NAMALWA (cell line): ENCODE measurements around the gene LDLRAD4.

Experiments
- DNase-seq: peaks from one replicate; pipeline ENCODE4 v3.0.0-alpha.2; 2015; ENCODE audit warnings: low spot score

The LDLRAD4 gene

DNA sequence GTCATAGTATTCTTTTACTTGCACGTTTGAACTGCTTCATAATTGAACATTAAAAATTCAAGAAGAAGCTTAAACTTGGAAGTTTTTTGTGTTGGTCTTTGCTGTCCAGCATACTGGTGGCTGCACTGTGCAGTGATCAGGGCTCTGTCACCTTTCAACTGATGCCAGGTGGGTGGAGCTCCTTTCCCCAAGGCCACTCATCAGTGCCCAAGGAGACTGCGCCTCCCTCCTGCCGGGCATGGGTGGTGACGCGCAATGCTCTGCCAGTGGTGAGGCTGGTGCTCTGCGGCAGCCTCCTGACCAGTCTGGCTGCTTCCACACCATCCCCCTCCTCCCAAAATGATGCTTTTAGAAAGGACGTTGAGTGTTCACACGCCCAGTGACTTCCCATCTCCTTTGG lies 16.0 kb upstream of the LDLRAD4 start:
- DNase-seq = no peak

DNA sequence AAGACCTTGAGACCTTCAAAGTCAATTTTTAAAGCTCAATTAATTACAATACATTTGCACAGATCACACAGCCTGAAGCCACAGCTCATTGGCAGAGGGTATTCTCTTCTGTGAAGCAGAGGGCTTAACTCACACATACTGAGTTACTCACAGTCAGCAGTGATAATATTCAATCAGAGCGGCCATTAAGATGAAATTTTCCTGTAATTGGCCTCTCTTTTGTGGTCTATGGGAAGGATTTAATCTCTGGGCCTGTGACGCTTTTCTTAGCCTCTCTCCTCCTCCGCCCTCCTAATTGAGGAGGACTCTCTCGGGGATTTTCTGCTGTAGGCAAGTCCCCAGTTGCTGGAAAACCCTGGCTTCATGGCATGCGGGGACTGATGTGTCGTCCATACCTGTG lies 12.3 kb upstream of the LDLRAD4 start:
- DNase-seq = no peak

DNA sequence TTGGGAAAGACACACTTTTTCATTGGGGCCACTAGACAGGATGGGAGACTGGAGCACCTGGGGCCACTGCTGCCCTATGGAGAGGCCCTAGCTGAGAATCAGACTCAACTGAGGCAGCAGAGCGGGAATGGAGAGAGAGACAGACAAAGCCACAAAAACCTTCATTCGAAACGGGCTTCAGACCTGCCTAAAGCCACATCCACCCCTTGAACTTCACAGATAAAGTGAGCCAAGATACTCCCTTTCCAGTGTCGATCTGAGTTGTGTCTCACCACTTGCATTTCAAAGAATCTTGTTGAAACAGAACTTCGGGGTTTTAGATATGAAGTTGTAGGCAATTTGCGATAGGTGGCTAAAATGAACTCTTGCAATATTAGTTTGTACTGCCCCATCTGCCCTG lies 11.3 kb upstream of the LDLRAD4 start:
- DNase-seq = no peak

DNA sequence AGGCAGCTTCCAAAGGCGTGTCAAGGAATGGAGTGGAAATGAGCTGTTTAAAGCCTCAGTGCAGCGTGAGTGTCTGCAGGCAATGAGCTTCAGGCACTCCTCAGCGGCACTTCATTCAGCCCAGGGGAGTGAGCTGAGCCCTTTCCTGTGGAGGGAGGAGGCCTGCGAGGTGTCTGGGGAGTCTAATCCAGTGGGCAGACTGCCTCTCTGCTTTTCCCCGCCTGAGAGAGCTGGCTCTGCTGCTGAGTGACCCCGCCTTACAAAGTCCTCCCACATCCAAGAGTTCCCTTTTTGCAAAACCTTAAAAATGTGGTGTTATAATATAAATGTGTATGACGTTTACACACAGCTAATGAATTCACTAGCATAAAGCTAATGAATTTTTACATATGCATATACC lies 7.0 kb upstream of the LDLRAD4 start:
- DNase-seq = no peak

DNA sequence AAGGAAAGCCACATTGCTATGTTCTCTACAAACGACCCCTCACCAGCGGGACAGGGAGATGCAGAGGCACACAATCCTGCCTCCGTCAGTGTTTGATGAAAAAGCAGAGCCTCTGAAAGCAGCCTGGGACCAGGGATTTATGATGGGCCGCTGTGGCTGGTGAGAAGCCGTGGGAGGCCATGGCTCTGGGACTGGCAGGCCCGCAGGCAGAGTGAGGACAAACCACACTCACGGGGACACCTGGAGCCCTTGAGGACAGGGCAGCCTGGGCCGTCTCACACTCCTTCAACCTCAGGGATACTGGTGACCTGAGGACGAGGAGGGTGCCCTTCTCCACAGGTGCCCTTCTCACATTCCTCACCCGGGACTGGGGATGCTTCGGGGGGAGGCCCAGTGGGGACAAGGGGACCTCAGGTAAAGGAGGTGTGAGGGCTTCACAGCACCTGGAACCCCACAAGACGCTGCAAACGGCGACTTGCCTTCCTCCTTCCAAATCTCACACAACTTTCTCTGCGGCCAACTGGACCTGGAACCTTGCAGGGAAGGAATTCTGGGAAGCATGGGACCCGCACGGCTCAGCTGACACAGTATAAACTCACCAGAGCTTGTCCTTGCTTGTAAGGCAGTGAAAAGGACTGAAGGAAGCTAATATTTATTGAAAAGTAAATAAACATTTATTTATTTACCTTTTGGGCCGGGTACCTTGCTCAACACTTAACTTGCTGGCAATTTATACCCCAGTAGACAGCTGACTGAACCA lies 5.3 kb upstream of the LDLRAD4 start:
- DNase-seq = no peak

DNA sequence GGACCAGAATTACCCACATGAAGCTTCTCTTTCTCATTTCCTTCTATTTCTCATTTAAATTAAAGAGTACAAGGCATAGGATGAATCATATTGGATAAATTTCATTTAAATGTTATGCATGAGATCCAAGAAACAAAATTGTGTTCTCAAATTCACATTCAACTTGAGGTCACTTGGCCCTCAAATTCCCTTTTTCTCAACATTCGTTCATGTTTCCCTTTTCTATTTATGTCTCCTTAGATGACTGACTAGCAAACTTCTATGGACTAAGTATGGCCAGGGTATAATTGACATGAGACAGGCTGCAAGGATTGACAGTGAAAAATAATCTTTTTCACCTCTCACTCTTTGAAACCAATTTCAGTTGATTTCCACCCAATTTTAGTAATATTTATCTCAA lies 4.0 kb upstream of the LDLRAD4 start:
- DNase-seq = no peak

DNA sequence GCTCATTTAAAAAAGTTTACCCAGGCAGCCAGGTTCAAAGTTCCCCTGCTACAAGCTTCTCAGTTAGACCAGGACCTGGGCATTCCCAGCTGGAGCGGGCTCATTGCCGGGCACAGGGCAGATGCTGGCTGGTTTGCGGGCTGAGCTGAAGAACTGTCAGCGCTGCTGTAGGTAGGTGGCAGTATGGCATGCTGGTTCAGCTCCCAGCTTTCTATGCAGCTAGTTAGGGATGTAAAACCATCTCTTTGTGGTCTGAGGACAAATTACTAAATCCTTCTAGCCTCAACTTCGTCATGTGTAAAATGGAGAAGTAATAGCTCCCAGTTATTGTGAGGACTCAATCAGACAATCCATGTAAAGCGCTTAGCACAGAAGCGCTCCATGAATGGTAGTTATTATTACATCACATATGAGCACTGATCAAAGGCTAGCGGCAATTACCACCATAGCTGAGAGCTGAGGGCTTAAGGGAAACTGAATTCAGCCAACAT lies 2.4 kb upstream of the LDLRAD4 start:
- DNase-seq = peak; percentile 36

DNA sequence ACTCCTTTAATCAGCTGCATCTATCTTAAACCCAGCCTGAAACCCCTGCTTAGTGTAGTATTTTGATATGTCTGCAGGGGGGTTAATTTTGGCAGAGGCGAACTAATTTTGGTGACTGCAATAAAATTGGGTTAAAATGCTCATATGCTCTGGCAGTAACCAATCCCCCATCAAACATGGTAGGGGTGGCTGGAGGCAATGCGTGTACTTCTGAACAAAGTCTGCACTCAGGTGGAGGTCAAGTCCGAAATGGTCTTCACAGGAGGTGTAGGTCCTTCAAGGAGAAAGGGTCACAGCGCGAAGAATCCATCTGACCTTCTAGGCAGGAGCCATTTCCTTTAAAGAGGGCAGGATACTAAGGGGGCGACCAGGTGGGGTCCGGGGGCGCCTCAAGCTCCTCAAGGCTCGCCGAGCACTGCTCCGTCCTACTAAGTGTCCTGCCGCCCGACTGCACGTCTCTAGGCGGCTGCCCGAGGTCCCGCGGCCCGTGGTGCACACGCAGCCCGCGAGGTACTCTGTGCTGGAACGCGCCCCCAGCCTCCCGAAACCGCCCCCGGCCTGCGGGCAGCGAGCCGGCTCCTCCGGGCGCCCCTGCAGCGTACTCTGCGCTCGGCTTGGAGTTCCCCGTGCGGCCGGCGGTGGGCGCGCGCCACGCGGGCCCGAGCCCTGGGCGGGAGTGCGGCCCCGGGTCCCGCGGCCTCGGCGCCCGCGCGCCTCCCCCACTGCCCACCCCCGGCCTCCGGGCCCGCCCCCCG lies 1.7 kb upstream of the LDLRAD4 start:
- DNase-seq = no peak

DNA sequence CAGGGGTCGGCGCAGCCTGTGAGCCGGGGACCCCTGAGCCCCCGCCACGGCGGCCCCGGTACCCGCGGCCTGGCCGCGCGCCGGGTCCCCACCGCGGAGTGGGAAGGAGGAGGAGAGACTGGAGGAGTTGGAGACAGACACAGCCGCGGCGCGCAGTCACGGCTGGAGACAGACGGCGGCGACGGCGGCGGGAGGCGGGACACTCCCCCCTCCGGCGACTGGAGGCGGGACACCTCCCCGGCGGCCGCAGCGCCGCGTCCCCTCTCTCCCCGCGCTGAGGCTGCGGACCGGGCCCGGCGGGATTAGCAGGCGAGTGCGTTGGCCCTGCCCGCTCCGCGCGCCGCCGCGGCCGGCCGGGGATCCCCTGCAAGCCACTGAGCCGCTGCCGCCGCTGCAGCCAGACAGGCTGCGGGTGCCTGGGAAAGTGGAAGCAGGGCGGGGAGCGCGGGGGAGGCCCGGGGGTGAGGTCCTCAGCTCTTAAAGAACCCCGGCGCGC lies 1.0 kb upstream of the LDLRAD4 start:
- no peak for DNase-seq

DNA sequence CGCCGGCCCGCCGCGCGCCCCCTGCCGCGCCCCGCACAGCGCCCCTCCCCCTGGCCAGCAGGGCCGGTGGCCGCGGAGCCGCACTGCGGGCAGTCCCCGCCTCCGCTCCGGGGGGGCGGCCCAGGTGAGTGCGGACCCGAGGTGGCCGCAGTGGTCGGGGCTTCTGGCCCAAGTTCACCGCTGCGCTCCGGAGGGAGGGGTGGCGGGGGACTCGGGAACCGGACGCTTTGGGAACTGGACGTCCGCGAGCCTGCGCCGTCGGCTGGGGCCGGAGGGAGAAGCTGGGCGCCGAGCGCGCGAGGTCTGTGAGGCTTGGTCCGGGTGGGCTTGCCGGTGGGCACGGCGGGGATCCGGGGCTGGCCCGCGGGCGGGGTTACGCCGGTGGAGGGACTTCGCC lies 591 bp upstream of the LDLRAD4 start:
- DNase-seq = no peak

DNA sequence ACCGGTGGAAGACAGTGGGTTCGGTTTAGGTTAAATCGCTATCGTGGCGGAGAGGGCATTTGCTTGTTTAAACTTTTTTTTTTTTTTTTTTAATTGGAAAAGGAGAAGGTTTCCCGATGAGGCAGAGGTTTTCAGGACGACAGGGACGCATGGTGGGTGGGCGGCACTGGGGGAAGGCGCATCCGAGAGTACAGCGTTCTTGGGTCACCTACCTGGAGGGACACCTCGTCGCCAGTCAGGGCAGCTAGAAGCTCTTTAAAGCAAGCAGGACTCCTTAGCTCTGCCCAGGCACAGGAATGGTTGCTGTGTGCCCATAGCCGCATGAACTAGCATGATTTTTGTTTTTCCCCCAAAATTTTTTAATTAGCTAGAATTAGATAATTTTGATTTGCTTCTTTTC lies 437 bp downstream of the LDLRAD4 start:
- DNase-seq = no peak

DNA sequence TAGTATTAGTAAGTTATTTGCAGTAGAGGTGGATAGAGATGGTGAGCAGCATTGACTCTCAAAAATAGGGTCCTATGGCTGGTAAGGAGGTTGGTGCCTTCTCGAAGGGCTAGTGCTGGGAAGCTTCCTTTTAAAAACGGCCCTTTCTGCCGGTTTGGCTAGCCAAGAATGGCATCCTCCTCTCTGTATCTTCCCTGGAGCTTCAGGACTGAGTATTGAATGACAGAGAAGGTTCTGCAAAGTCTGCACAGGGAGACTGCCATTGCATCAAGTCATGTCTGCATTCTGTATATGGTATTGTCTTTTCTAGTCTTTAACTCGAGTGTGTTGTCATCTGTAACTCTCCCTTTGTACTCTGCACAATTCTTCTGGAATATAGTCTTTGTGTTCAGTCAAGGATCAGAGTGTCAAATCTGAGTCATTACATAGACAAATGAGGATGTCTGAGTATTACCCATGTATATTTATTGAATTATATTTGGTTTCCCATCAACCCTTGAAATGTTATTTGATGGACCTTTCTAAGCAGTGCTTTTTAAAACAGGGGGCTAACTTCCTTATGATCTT lies 1.1 kb downstream of the LDLRAD4 start:
- no peak for DNase-seq

DNA sequence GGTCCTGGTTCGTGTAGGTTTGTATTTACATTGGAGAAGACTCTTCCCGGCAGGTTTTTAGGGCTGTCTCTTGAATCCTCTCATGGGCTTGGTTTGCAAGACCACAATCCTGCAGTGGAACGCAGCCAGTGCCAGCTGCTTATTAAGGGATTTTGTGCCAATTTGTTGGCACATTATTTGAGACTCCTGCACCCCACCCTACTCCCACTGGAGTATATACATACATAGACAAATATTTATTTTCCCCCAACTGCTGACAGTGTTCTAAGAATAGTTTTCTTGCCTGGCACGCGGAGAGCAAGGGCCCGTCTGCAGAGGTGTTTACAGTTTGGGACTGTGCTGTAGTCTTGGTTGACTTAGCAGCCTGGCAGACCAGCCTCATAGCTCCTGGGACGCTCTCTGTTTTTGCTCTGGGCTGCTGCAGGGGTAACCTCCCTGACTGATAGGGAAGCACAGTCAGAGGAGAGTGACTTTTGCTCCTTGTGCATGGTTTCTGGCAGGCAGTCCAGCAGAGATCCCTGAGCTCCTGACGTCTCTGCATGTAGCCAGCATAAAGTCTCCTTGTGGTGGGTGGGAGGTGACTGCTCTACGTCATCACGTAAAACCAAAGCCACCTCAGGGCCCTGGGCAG lies 1.9 kb downstream of the LDLRAD4 start:
- DNase-seq = no peak

DNA sequence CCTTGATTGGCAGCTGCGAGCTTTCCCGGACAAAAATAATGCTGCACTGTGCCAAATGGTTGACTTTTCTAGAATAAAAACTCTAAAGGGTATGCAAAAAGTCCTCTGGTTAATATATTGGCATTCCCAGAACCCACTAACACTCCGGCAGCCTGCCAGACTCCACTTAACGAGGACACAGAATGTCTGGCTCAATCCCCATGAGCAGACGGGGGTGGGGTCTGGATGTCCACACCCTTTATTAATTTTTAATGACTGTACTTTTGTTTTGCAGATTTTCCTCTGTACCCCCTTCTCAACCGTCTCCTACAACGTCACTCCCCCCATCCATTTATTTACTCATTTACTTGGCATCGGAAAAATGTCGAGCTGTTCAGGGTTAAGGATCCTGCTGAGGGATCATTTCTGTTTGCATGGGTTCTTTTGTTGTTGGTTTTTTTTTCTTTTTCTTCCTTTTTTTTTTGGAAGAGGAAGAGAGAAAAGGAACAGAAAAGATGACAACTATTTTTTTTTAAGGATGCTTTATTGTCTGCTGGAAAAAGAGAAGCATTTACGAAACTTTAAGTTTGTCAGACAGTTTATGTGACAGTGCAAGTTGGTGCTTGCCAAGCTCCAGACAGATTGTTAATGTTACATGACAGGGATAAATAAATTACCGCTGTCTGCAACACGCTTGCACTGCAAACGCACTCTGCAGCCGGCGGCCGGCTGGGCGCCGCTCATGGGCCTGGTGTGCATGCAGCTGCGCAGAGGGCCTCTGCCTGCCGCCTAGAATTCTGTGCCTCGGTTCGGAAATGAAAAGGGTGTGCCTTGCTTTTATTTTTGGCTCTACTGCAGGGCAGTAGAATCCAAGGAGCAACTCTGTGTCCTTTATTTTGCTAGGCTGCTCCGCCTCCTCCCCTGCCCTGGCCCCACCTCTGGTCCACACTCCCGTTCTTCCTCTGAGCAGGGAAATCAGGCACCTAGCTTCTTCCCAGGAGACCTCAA lies 3.6 kb downstream of the LDLRAD4 start:
- DNase-seq = no peak

DNA sequence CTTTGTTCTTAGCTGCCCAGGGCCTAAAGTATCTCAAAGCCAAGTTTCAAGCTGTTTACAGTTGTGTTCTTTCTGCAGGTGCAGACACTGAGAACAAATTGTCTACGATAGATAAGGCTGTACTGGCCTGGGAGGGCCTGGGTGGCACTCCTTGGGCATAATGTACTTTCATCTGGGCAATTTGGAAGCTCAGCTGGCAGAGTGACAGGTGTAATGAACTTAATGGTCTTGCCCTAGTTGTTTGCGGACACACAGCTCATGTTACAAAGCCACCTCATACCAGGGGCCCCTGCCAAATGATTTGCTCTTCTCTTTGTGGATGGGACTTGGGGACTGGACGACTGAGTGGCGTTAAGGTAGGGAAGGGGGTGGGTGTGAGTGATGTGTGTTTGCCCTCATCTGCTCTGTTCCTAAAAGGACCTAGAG lies 4.3 kb downstream of the LDLRAD4 start:
- no peak for DNase-seq

DNA sequence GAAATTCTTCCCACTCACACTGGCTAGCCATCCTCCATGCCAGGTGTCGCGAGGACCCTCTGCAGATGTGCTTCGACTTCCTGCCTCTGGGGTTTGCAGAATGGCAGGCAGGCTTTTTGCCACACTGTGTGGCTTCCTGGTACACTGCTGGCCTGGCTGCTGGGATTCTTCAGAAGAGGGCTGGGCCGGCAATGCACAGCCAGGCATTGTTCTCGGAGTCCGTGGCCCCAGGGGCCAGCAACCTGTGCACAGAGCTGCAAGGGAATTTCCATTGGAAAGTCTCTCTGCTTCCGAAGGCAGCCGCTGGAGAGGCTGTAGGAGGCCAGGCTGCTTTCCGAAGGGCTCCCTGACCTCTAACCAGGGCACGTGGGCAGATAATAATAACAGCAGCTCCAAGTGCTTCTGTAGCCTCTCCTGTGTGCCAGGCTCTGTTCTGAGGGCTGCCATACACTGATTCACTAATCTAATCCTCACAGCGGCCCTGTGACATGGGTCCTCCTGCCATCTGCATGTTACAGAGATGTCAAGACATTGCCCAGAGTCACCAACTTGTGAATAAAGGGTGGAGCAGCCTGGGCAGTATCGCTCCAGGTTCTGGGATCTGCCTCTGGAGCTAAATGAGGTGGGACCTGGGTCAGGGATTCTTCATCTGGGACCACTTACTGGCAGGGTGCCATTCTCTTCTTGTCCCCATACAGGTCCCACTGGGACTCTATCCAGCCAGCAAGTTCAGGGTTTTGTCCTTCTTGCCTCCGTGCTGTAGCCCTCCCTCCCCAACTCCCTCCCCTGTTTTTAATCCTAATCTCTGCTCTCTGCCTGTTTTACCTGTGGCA lies 5.0 kb downstream of the LDLRAD4 start:
- no peak for DNase-seq

DNA sequence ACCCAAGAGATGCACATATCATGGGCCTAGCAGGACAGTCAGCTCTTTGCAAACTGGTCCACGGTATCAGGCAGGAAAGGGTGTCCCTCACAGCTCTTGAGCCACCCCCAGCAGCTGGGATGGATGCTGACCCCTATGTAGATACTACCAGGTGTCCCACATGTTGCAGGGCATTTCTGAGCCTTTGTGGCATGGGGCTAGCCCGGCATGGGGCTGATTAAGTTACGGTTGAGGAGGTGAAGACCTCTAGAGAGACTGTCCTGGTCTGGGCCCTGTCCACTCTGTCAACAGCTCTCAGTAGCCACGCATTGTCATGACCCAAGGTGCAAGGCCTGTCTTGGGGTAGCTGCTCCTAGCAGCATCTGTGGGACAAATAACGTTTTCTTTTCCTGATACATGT lies 6.7 kb downstream of the LDLRAD4 start:
- DNase-seq = no peak

DNA sequence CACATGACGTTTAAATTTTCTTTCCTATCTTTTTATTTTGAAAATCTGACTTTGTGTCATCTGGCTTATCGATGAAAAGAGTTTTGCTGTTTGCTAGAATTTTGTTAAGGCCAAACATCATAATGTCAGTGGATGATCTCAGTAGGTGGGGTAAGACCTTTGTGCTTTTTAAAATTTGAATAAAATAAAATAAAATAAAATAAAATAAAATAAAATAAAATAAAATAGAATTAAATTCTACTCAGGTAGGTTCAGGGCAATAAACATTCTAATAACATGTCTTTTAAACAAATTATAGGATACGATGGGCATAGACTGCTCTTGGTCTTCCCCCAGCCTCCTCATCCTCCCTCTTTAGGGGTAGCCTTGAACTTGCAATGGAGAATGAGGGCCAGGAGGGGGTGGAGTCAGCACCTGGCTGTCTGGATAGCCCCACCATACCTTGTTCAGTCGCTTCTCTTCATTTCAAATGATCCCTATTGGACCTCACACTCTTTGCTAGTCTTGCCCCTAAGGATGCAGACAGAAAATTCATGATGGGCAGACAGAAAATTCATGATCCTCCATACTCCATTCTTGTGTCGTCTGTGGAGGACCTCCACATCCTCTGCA lies 8.1 kb downstream of the LDLRAD4 start:
- no peak for DNase-seq

DNA sequence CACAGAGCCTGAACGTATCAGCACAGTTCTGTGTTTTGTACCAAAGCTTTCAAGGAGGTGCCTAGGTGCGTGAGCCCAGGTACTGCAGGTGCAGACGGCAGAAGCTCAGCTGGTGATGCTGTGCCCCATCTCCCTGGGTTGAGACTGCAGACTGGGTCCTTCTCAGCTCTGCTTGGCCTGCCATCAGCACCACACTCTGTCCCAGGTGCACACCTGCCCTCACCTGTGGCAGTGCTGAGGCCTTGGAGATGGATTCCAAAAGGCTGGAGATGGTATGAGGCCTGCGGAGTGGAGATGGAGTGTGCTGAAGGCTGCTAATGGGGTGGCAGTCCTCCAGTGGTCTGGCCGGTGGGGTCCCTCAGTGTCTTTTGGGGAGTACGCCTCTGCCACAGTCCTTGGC lies 9.3 kb downstream of the LDLRAD4 start:
- DNase-seq = no peak
